Neural progenitor cell (in vitro differentiated cells): ENCODE measurements around the gene TRIP12. TPM values are rescaled to one million over a fixed set of nuclear protein-coding genes. Genes with fewer than 3 reads are reported as not detected.
"Not testable (repeated sequence)": the region's sequence is repeated elsewhere in the genome, so short reads cannot be mapped to it uniquely, and the experiment has no call there.

Source experiments
- DNase-seq: peaks from one replicate; pipeline ENCODE4 v3.0.0-alpha.2; 2016; ENCODE audit warnings: low spot score
- H2AFZ ChIP-seq: fragments of 200-600 bp; sonication (generic); replicated peaks from 2 replicates; pipeline ENCODE4 v1.6.1; 2016; ENCODE audit warnings: antibody characterized with exemption
- H3F3A ChIP-seq: fragments of 200-600 bp; sonication (generic); 2 replicates; pipeline ENCODE4 v1.6.1; 2016; ENCODE audit warnings: antibody characterized with exemption, low read depth
- H3K27ac ChIP-seq: fragments of 200-600 bp; sonication (generic); 2 replicates; pipeline ENCODE4 v1.5.1; 2016; ENCODE audit warnings: mild to moderate bottlenecking
- H3K27me3 ChIP-seq: fragments of 200-600 bp; sonication (generic); 2 replicates; pipeline ENCODE4 v1.6.1; 2016; ENCODE audit warnings: mild to moderate bottlenecking, moderate library complexity
- H3K36me3 ChIP-seq: fragments of 200-600 bp; sonication (generic); 2 replicates; pipeline ENCODE4 v1.5.1; 2016
- H3K4me1 ChIP-seq: fragments of 200-600 bp; sonication (generic); 2 replicates; pipeline ENCODE4 v1.6.1; 2016; ENCODE audit warnings: mixed run types
- H3K4me2 ChIP-seq: fragments of 200-600 bp; sonication (generic); 2 replicates; pipeline ENCODE4 v1.6.1; 2016
- H3K4me3 ChIP-seq: fragments of 200-600 bp; sonication (generic); 2 replicates; pipeline ENCODE4 v1.5.1; 2016
- H3K79me2 ChIP-seq: fragments of 200-600 bp; sonication (generic); 2 replicates; pipeline ENCODE4 v1.6.1; 2016; ENCODE audit warnings: low read depth
- H3K9ac ChIP-seq: fragments of 200-600 bp; sonication (generic); 2 replicates; pipeline ENCODE4 v1.6.1; 2016
- H3K9me3 ChIP-seq: fragments of 200-600 bp; sonication (generic); 2 replicates; pipeline ENCODE4 v1.5.1; 2016; ENCODE audit warnings: low read depth
- H4K20me1 ChIP-seq: fragments of 200-600 bp; sonication (generic); 2 replicates; pipeline ENCODE4 v1.6.1; 2016; ENCODE audit warnings: low read depth
- H3K27ac Mint-ChIP-seq: 3 replicates; pipeline ENCODE4 v1.8.0; 2021; ENCODE audit warnings: mixed read lengths
- H3K27me3 Mint-ChIP-seq: 2 replicates; pipeline ENCODE4 v1.8.0; 2022; ENCODE audit warnings: low read depth, mild to moderate bottlenecking, inconsistent platforms, moderate library complexity, mixed read lengths; ENCODE audit not compliant: insufficient read depth
- H3K36me3 Mint-ChIP-seq: 3 replicates; pipeline ENCODE4 v1.8.0; 2021; ENCODE audit warnings: mixed read lengths
- H3K4me1 Mint-ChIP-seq: 3 replicates; pipeline ENCODE4 v1.8.0; 2021; ENCODE audit warnings: mixed read lengths
- H3K4me3 Mint-ChIP-seq: 3 replicates; pipeline ENCODE4 v1.8.0; 2021; ENCODE audit warnings: mild to moderate bottlenecking, moderate library complexity, mixed read lengths
- H3K9me3 Mint-ChIP-seq: 3 replicates; pipeline ENCODE4 v1.8.0; 2020; ENCODE audit warnings: mixed read lengths
- EZH2 ChIP-seq: fragments of 200-600 bp; sonication (generic); IDR thresholded peaks from 2 replicates; pipeline ENCODE4 v1.6.1; 2017; ENCODE audit warnings: antibody characterized with exemption, mild to moderate bottlenecking, moderate library complexity
- EZH2phosphoT487 ChIP-seq: fragments of 200-600 bp; sonication (generic); IDR thresholded peaks from 2 replicates; pipeline ENCODE4 v1.6.1; 2017; ENCODE audit warnings: antibody characterized with exemption
- total RNA-seq: library from RNA; depleted of rRNA; stranded (reverse); fragments of >200 nt; gene quantifications from 2 replicates; pipeline ENCODE4 v1.2.3, GENCODE V29; 2015; ENCODE audit warnings: low replicate concordance
- TF ChIP-seq, protein P1 (sequence below): fragments of 200-600 bp; sonication (generic); IDR thresholded peaks from 2 replicates; pipeline ENCODE4 v1.5.1; 2017; ENCODE audit warnings: antibody characterized with exemption, mild to moderate bottlenecking

The TRIP12 gene
- total RNA-seq, 1 donor from 2014 or later, result 157 TPM

- peaks cover 4% of the 10 kb centered on the region for H3K4me1 ChIP-seq
- H3K4me3 Mint-ChIP-seq, result no peak overlapping the region
- H2AFZ ChIP-seq, result no peak overlapping the region
- TF ChIP-seq EZH2 (no peak), EZH2phosphoT487 (no peak)
- TF ChIP-seq, protein P1, sequence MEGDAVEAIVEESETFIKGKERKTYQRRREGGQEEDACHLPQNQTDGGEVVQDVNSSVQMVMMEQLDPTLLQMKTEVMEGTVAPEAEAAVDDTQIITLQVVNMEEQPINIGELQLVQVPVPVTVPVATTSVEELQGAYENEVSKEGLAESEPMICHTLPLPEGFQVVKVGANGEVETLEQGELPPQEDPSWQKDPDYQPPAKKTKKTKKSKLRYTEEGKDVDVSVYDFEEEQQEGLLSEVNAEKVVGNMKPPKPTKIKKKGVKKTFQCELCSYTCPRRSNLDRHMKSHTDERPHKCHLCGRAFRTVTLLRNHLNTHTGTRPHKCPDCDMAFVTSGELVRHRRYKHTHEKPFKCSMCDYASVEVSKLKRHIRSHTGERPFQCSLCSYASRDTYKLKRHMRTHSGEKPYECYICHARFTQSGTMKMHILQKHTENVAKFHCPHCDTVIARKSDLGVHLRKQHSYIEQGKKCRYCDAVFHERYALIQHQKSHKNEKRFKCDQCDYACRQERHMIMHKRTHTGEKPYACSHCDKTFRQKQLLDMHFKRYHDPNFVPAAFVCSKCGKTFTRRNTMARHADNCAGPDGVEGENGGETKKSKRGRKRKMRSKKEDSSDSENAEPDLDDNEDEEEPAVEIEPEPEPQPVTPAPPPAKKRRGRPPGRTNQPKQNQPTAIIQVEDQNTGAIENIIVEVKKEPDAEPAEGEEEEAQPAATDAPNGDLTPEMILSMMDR, result no peak
- no peaks in the 10 kb centered on the region for H3K9me3 Mint-ChIP-seq
- peaks cover 30% of the 10 kb centered on the region for H3F3A ChIP-seq
- H3K9me3 ChIP-seq, result no peaks in the 10 kb centered on the region
- H3K27ac ChIP-seq, result no peak overlapping the region
- H3K4me3 ChIP-seq, result no peak overlapping the region
- peaks cover 2% of the 10 kb centered on the region for H3K36me3 Mint-ChIP-seq
- H3K36me3 ChIP-seq, result no peaks in the 10 kb centered on the region
- no peak overlapping the region for H3K9ac ChIP-seq
- peaks cover 50% of the 10 kb centered on the region for H3K79me2 ChIP-seq
- H3K27me3 ChIP-seq, result no peaks in the 10 kb centered on the region
- H4K20me1 ChIP-seq, result peaks cover 5% of the 10 kb centered on the region
- peaks cover 7% of the 10 kb centered on the region for H3K27me3 Mint-ChIP-seq
- DNase-seq, result no peak
- peaks cover 7% of the 10 kb centered on the region for H3K4me1 Mint-ChIP-seq
- H3K27ac Mint-ChIP-seq, result no peak overlapping the region
- no peak overlapping the region for H3K4me2 ChIP-seq
Measured at GRCh38 chr2:229925201-229925600, 3.4 kb upstream of the TRIP12 start.

GRCh38 chr2:229924541-229924940, 2.7 kb upstream of the TRIP12 start:
- H3K27me3 ChIP-seq, H3K4me3 Mint-ChIP-seq, H2AFZ ChIP-seq, H3K9ac ChIP-seq, H3K4me3 ChIP-seq, H3K9me3 Mint-ChIP-seq, H3K36me3 Mint-ChIP-seq, H3K4me1 ChIP-seq, H3K27ac ChIP-seq, DNase-seq, H4K20me1 ChIP-seq, H3K36me3 ChIP-seq, H3K9me3 ChIP-seq, H3K27me3 Mint-ChIP-seq, H3K4me2 ChIP-seq, H3K27ac Mint-ChIP-seq: not testable (repeated sequence)
- peaks cover 57% of the 10 kb centered on the region for H3K79me2 ChIP-seq
- peaks cover 36% of the 10 kb centered on the region for H3F3A ChIP-seq
- peaks cover 13% of the 10 kb centered on the region for H3K4me1 Mint-ChIP-seq

DNA sequence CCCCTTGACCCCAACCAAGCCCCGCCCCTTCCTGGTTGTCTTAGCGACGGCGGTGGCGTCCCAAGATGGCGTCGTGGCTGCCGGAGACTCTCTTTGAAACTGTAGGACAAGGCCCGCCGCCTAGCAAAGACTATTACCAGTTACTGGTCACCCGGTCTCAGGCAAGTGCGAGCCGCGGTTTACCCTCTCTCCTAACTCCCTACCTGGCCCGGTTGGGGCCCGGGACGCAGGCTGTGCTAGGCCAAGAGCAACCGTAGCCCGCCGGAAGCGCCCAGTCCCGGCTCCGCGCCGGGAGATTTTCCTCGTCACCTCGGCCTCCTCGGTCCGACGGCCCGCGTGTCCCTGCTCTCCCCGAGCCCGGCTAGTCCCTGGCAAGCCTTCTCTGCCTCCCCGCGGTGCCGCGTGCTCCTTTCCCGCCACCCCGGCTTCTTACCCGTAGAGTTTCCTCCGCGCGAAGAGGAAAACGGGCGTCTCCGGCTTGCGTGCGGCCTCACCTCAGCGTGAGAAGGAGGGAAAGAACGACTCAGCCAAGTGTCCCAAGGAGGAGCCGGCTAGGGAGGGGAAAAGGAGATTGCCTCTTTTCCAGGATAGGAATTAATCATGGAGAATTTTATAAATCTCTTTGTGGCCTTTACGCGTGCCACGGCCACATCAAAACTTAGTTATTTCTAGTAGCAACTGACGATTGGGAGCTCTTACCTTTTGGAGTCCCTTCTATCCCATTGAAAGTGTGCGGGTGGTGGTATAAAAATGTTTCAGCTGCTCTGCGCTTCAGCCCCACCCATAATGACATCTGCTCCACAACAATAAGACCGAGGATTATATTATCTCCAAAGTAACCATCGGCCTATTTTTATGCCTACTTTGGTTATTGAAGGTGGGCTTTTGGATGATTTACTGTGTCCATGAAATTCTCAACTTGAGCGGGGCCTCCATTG, 909 bp upstream of the TRIP12 start, which contains the start of gene FBXO36:
TSS of gene FBXO36 (plus strand) at position 55 of the 938 bp plus-strand sequence. CDS start at position 66, 11 bp downstream.
- no peak for TF ChIP-seq EZH2
- TF ChIP-seq, protein P1, result no peak
- no peak for TF ChIP-seq EZH2phosphoT487
- H3K27me3 ChIP-seq, result no peaks in the 10 kb centered on the region
- H4K20me1 ChIP-seq, result peaks cover 21% of the 10 kb centered on the region
- H3K36me3 Mint-ChIP-seq, result peaks cover 6% of the 10 kb centered on the region
- no peaks in the 10 kb centered on the region for H3K9me3 ChIP-seq
- peak within 1 kb of the TSS; percentile 77 for H3K4me3 ChIP-seq
- peaks cover 38% of the 10 kb centered on the region for H3F3A ChIP-seq
- H3K27ac ChIP-seq, result peak within 1 kb of the TSS; percentile 96
- peaks cover 15% of the 10 kb centered on the region for H3K4me1 Mint-ChIP-seq
- H3K4me1 ChIP-seq, result peaks cover 11% of the 10 kb centered on the region
- H3K27ac Mint-ChIP-seq, result peak within 1 kb of the TSS; percentile 99
- DNase-seq, result peak; percentile 95
- no peaks in the 10 kb centered on the region for H3K36me3 ChIP-seq
- no peaks in the 10 kb centered on the region for H3K9me3 Mint-ChIP-seq
- H3K27me3 Mint-ChIP-seq, result peaks cover 7% of the 10 kb centered on the region
- H3K79me2 ChIP-seq, result peaks cover 75% of the 10 kb centered on the region
- peak within 1 kb of the TSS; percentile 100 for H3K4me3 Mint-ChIP-seq
- peak within 1 kb of the TSS; percentile 72 for H3K9ac ChIP-seq
- peak within 1 kb of the TSS; percentile 81 for H3K4me2 ChIP-seq
- peak within 1 kb of the TSS; percentile 99 for H2AFZ ChIP-seq
